GM10266 (cell line): ENCODE results near the gene CORO7.

Source experiments
- DNase-seq: peaks from one replicate; pipeline ENCODE4 v3.0.0; 2012; ENCODE audit errors: extremely low spot score
- CTCF ChIP-seq: IDR thresholded peaks from 2 replicates; pipeline ENCODE4 v1.5.1; 2012; ENCODE audit warnings: mild to moderate bottlenecking, low read depth; ENCODE audit not compliant: control insufficient read depth, insufficient read depth; ENCODE audit errors: missing control alignments

The CORO7 gene

GRCh38 chr16:4454623-4455022, 38.2 kb upstream of the CORO7 start:
- no peak for DNase-seq
- no peak for TF ChIP-seq CTCF

GRCh38 chr16:4452674-4453073, 36.3 kb upstream of the CORO7 start:
- no peak for TF ChIP-seq CTCF
- DNase-seq = no peak

- TF ChIP-seq CTCF = no peak
- no peak for DNase-seq
These were observed 34.6 kb upstream of the CORO7 start for GRCh38 chr16:4450931-4451519.

- DNase-seq = no peak
- TF ChIP-seq CTCF = no peak
These were observed 34.0 kb upstream of the CORO7 start for GRCh38 chr16:4450430-4450829.

- TF ChIP-seq CTCF = no peak
- no peak for DNase-seq
These were observed 27.6 kb upstream of the CORO7 start for GRCh38 chr16:4443986-4444385.

GRCh38 chr16:4443271-4443670, 26.9 kb upstream of the CORO7 start:
- no peak for DNase-seq
- no peak for TF ChIP-seq CTCF

GRCh38 chr16:4442371-4442770, 26.0 kb upstream of the CORO7 start:
- no peak for TF ChIP-seq CTCF
- DNase-seq = no peak
